ENCODE data around the gene CRISPLD2. TPM values are rescaled to one million over a fixed set of nuclear protein-coding genes. Genes with fewer than 3 reads are reported as not detected.

The CRISPLD2 gene
- total and polyA plus RNA-seq, 9 of the 15 experiments (the other 6 are each of a cell fraction or from before 2014, with no cell fraction given), result 0.03 to 0.24 (median 0.04) TPM; not detected in 4

- intact Hi-C loops (cut with micrococcal nuclease) (no loop called here), in situ Hi-C loops (cut with MboI) (no loop called here)
- Histone ChIP-seq H3K9ac (ENCODE audit: insufficient read depth in 1 of 2, low read depth in 2 of 2, low read length in 2 of 2) (no peak overlapping the region), H2AFZ (ENCODE audit: low read depth, low read length) (no peak overlapping the region), H3K27ac (ENCODE audit: extremely low read depth, low read depth, low read length) (no peak overlapping the region), H3K4me1 (replicated peaks in 1 of 2; ENCODE audit: control insufficient read depth in 2 of 2, insufficient read depth in 2 of 2, low read length in 2 of 2) (peaks cover 3 to 22% of the 10 kb centered on the region in 2 experiments; a peak in 3 of 5 replicates), H3K9me3 (replicated peaks; ENCODE audit: control insufficient read depth, insufficient read depth, low read depth, low read length) (0 out of 2 replicates have a peak, but pooled peaks cover 2% of the 10 kb centered on the region), H3K27me3 (ENCODE audit: control insufficient read depth in 2 of 2, insufficient read depth in 2 of 2, low read length in 2 of 2) (peaks cover 27 to 38% of the 10 kb centered on the region in 2 experiments), H3K9me1 (ENCODE audit: control insufficient read depth, insufficient read depth, low read length) (no peaks in the 10 kb centered on the region), H3K79me2 (ENCODE audit: control insufficient read depth, insufficient read depth, low read length) (no peaks in the 10 kb centered on the region), H3K4me3 (no peak overlapping the region), H3K36me3 (ENCODE audit: control insufficient read depth, insufficient read depth, low read length) (no peaks in the 10 kb centered on the region), H4K20me1 (replicated peaks; ENCODE audit: control insufficient read depth, insufficient read depth, low read length) (no peaks in the 10 kb centered on the region), H3K4me2 (ENCODE audit: insufficient read depth, low read length) (no peak overlapping the region)
- ChIA-PET CTCF (ENCODE audit: low intra/inter-chr PET ratio) (no interaction called here), POLR2A (no interaction called here)
- FAIRE-seq, result no peak
- no peak for DNase-seq (ENCODE audit: extremely low read depth in 1 of 4, low spot score in 3 of 4)
- no peak for ATAC-seq
- no TSS peak for BruUV-seq (replicated peaks)
- 0% methylated on average over 4 of the region's 4 CpGs for WGBS (ENCODE audit: insufficient coverage, low coverage, missing lambda C conversion rate)
- no peak for TF ChIP-seq CBX3 (IDR thresholded peaks at IDR 0.05; ENCODE audit: borderline replicate concordance in 1 of 2, low read length in 2 of 2)
- no peak for TF ChIP-seq FOS (IDR thresholded peaks at IDR 0.05; ENCODE audit: extremely low read depth, insufficient read length)
- no peak for TF ChIP-seq TEAD4 (IDR thresholded peaks at IDR 0.05; ENCODE audit: low read length)
- no peak for TF ChIP-seq TEAD4 (CRISPR knock-in tag; IDR thresholded peaks at IDR 0.05; ENCODE audit: borderline replicate concordance)
- no peak for TF ChIP-seq ZNF830 (CRISPR knock-in tag; IDR thresholded peaks at IDR 0.05)
- no peak for TF ChIP-seq NFE2L1 (tag; IDR thresholded peaks at IDR 0.05; ENCODE audit: borderline replicate concordance, low read depth)
- no peak for TF ChIP-seq ZNF518B (CRISPR knock-in tag; IDR thresholded peaks at IDR 0.05)
- TF ChIP-seq MBD1 (CRISPR knock-in tag; IDR thresholded peaks at IDR 0.05), result no peak
- peak; percentile 13; the same call in 1 of the 2 replicates for TF ChIP-seq GMEB1 (CRISPR knock-in tag; IDR thresholded peaks at IDR 0.05)
- TF ChIP-seq ARID3B (CRISPR knock-in tag; IDR thresholded peaks at IDR 0.05; ENCODE audit: borderline replicate concordance), result no peak
- no peak for TF ChIP-seq KLF13 (tag; IDR thresholded peaks at IDR 0.05; ENCODE audit: borderline replicate concordance, low read depth)
- no peak for TF ChIP-seq ARHGAP35 (IDR thresholded peaks at IDR 0.05; ENCODE audit: partially characterized antibody)
- no peak for TF ChIP-seq YY1 (IDR thresholded peaks at IDR 0.05; ENCODE audit: borderline replicate concordance in 1 of 3, control insufficient read depth in 1 of 3, extremely low read depth in 1 of 3, insufficient read depth in 3 of 3, insufficient read length in 1 of 3, insufficient replicate concordance in 2 of 3, low read depth in 1 of 3, low read length in 2 of 3)
These were observed 123.8 kb downstream of the CRISPLD2 start for GRCh38 chr16:84943620-84944019.
